Regular cardiac myocyte (primary cell): ENCODE data around the gene DBX2. TPM values are rescaled to one million over a fixed set of nuclear protein-coding genes. Genes with fewer than 3 reads are reported as not detected.

Experiments
- total RNA-seq: library from RNA; depleted of rRNA; stranded (reverse); fragments of >200 nt; gene quantifications from 2 replicates; pipeline ENCODE4 v1.2.3, GENCODE V29; 2014

Gene DBX2
- not detected in 2 replicates for total RNA-seq

GRCh38 chr12:45050751-45051571 lies at the start of gene DBX2:
Gene DBX2, minus strand, starts transcription at chr12:45051099. Its CDS starts 172 bp downstream, at chr12:45050927.

Other genes with a start within 250 kb of the DBX2 start
- not detected in 2 replicates for gene NELL2, start 174.8 kb downstream of the DBX2 start, total RNA-seq
- 44.5 and 72.7 TPM in 2 replicates for gene ANO6, start 165.0 kb upstream of the DBX2 start, total RNA-seq